Skeletal muscle cell (primary cell): Measurements from ENCODE around the gene ADAMTS13.

Experiments
- DNase-seq: peaks from one replicate; pipeline ENCODE4 v3.0.0-alpha.2; 2010; ENCODE audit warnings: low read depth
- H3K4me3 ChIP-seq: 2 replicates; pipeline ENCODE4 v1.5.1; 2011; ENCODE audit warnings: low read depth, mild to moderate bottlenecking, control low read depth, low read length, moderate library complexity

ADAMTS13 gene

DNA sequence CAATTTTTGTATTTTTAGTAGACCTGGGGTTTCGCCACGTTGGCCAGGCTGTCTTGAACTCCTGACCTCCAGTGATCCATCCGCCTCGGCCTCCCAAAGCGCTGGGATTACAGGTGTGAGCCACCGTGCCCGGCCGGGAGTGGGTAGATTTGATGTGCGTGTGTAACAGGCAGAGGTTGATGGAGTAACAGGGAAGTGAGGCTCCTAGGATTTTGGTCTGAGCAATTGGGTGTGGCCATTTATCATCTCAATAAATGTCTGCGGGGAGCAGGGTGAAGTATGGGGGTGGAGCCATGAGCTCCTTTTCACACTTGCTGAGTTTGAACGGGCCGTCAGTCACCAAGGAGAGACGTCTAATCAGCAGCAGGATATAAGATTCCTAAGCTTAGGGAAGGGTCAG is 3.2 kb upstream of the ADAMTS13 start:
- DNase-seq = no peak

DNA sequence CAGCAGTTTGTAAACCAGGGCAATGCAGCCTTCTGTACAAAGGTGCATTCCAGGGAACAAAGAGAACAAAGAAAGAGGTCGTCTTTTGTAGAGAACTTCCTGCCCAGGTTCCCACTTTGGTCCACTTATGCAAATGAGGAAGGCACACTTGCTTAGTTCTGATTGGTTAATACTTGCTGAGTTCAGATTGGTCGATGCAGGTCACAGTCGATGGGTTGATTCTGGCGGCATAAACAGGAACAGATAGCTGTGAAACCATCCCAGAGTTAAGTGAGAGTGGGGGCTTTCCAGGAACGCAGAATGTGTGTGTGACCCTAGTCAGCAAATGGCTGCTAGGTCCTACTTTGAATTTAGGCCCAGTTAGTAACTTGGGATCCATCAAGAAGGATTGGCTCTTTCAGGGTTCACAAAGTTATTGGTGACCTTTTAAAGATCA is 1.8 kb upstream of the ADAMTS13 start:
- no peak overlapping the region for H3K4me3 ChIP-seq
- DNase-seq = no peak

More for the DNA sequence above, 3.2 kb upstream of the ADAMTS13 start:
- H3K4me3 ChIP-seq = peak overlapping the region; percentile 94

DNA sequence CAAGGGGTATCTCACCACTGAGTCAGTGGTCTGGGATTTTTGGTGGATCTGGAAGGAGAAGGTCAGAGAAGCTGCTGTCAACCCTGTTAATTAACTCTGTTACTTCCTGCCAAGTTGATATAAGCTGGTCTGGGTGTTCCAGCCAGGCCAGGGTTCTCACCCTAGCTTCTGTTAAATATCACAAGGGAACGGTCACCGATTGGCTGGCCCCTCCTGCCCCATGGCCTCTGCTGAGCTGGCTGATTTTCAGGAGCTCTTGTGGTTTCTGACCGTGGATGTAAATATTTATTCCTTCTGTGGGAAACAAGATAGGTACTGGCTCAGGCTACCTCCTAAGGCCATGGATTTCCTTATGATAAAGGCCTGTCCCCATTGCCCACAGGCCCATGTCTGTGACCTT is 1.0 kb downstream of the ADAMTS13 start:
- DNase-seq = no peak
- no peak overlapping the region for H3K4me3 ChIP-seq

DNA sequence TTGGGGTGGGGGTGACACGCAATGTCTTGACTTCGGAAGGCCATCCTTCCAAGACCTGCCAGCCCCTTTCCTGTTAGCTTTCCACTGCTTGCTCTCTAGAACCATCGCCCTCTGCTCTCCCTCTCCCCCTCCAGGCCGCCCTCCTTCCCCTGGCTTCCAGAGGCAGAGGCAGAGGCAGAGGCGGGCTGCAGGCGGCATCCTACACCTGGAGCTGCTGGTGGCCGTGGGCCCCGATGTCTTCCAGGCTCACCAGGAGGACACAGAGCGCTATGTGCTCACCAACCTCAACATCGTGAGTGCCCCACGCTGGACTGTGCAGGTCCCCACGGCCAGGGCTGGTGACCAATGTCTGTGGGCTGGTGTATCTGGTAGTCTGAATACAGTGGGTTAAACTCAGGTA is 2.0 kb downstream of the ADAMTS13 start:
- H3K4me3 ChIP-seq = no peak overlapping the region
- no peak for DNase-seq

DNA sequence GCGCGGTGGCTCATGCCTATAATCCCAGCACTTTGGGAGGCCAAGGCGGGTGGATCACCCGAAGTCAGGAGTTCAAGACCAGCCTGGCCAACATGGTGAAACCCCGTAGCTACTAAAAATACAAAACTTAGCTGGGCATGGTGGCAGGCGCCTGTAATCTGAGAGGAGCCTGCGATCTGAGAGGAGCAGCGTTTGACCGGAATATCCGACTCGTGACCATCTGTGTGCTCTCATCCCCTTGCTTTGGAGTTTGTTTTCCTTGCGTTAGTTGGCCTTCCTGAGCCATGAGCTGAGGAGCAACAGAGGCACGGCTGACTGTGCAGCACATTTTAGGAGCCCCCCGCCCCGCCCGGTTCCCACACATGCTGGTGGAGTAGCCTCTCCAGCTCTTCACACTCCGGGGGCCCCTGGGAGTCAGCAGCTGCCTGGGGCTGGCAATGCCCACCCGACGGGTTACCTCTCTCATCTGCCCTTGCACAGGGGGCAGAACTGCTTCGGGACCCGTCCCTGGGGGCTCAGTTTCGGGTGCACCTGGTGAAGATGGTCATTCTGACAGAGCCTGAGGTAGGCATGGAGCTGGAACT is 3.0 kb downstream of the ADAMTS13 start:
- DNase-seq = no peak
- H3K4me3 ChIP-seq = no peak overlapping the region

DNA sequence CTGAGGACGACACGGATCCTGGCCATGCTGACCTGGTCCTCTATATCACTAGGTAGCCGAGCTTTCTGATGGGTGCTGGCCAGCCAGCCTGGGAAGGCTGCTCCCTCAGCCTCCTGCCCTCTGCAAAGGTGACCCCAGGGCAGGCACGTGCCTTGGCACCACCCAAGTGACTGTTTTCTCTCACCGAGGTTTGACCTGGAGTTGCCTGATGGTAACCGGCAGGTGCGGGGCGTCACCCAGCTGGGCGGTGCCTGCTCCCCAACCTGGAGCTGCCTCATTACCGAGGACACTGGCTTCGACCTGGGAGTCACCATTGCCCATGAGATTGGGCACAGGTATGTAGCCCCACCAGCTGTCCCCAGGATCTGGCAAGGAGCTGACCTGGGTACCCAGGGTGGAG is 3.8 kb downstream of the ADAMTS13 start:
- H3K4me3 ChIP-seq = no peak overlapping the region
- DNase-seq = no peak

DNA sequence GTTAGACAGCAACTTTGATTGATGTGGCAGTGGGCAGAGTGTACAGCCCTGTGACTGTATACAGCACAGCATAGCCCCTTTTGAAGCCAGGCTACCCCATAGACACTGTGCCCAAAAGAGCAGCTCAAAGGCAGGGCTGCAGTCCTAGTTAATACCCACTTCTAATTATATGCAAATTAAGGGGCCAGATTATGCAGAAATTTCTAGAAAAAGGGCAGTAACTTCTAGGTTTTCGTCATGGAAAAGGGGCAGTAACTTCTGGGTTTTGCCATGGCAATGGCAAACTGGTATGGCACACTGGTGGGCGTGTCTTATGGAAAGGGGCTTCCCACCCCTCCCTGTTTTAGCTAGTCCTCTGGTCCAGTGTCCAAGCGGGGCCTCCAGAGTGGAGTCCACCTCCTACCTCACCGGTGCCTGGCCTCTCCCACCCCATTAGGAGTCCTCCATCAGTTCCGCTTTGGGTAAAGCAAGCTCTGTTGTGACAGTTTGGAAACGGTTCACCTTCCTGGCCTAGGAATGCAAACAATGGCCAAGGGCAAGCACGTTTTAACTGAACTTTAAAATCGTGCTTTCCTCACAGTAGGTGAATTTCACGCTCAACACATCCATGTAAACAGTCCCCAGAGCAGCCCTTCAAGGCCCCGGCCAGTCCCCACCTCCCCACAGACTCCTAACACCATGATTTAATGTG is 5.6 kb downstream of the ADAMTS13 start:
- no peak for DNase-seq
- peak overlapping the region; percentile 15 for H3K4me3 ChIP-seq

DNA sequence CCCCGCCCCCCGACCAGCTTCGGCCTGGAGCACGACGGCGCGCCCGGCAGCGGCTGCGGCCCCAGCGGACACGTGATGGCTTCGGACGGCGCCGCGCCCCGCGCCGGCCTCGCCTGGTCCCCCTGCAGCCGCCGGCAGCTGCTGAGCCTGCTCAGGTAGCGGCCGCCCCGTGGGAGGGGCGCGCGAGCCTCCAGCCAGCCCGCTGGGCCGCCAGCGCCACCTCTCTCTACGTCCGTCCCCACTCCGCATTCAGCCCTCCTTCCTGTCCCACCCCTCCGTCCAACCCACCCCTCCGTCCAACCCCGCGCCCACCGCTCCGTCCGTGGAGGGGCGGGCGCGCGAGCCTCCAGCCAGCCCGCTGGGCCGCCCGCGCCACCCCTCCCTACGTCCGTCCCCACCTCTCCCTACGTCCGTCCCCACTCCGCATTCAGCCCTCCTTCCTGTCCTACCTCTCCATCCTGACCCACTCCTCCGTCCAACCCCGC is 6.5 kb downstream of the ADAMTS13 start:
- peak overlapping the region; percentile 21 for H3K4me3 ChIP-seq
- DNase-seq = no peak

DNA sequence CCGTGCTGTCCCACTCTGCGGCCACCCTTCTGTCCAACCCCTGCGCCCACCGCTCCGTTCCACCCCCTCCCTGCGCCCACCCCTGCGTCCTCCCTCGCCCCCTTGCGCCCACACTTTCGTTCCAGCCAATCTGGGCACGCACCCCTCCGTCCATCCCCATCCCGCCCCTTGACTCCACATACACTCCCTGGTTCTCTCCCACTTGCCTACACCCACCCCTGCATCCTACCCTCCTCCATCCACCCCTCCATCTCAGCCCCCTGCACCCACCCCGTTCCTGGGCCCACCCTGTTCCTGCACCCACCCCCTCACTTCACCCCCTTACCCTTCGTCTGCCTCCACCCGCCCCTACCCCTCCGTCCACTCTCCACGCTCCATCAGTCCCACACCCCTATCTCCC is 7.0 kb downstream of the ADAMTS13 start:
- no peak for DNase-seq
- no peak overlapping the region for H3K4me3 ChIP-seq

DNA sequence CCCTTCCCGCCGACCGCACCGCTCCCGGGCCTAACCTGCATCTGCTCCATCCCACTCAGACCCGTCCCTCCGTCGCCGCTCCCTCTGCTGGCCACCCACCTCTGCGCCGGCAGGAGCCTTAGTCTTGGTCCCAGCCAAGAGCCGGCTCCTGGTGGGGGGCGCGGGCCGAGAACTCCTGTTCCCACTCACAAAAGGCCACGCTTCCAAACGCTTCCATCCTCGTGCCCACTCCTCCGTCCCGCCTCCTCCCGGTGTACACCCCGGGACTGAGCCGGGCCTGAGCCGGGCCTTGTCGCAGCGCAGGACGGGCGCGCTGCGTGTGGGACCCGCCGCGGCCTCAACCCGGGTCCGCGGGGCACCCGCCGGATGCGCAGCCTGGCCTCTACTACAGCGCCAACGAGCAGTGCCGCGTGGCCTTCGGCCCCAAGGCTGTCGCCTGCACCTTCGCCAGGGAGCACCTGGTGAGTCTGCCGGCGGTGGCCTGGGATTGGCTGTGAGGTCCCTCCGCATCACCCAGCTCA is 7.5 kb downstream of the ADAMTS13 start:
- no peak overlapping the region for H3K4me3 ChIP-seq
- DNase-seq = no peak

DNA sequence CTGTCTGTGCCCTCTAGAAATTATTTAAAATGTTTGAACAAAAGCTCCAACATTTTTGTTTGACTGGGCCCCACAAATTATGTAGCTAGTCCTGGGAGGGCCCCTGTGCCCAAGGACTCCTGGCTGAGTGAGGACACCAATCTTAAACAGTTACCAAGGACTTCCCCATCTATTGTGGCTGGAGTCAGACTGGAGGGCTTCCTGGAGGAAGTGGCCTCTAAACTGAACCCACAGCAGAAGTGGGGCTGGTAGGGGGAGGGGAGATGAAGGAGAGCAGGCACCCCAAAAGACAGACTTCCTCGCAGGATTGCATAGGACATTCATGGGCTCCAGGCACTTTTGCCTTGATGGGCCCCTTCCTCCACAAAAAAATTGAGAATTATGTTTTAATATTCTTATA is 8.1 kb downstream of the ADAMTS13 start:
- H3K4me3 ChIP-seq = no peak overlapping the region
- no peak for DNase-seq

DNA sequence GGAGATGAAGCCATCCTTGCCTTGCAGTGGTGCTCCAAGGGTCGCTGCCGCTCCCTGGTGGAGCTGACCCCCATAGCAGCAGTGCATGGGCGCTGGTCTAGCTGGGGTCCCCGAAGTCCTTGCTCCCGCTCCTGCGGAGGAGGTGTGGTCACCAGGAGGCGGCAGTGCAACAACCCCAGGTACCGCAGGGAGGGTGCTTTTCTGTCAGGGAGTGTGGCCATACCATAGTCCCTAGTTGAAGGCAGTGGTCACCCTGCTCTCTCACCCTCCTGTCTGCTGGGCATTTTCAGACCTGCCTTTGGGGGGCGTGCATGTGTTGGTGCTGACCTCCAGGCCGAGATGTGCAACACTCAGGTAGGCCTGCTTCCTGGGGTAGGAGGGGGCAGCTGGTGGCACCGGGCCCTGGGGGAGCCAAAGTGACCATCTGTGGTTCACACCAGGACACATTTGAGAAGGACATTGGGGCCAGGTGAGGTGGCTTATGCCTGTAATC is 11.2 kb downstream of the ADAMTS13 start:
- DNase-seq = no peak
- H3K4me3 ChIP-seq = no peak overlapping the region

DNA sequence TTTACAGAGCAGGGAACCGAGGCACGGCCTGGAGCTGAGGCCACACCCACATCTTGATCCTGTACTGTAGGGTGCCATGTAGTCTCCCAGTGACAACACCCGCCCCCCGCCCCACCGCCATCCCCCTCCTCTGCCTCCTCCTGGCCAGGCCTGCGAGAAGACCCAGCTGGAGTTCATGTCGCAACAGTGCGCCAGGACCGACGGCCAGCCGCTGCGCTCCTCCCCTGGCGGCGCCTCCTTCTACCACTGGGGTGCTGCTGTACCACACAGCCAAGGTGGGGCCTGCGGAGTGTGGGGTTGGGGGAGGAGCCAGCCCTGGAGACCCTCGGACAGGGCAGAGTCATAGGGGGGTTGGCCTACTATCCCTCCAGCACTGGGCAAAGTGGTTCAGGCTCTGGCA is 14.5 kb downstream of the ADAMTS13 start:
- no peak overlapping the region for H3K4me3 ChIP-seq
- DNase-seq = no peak

DNA sequence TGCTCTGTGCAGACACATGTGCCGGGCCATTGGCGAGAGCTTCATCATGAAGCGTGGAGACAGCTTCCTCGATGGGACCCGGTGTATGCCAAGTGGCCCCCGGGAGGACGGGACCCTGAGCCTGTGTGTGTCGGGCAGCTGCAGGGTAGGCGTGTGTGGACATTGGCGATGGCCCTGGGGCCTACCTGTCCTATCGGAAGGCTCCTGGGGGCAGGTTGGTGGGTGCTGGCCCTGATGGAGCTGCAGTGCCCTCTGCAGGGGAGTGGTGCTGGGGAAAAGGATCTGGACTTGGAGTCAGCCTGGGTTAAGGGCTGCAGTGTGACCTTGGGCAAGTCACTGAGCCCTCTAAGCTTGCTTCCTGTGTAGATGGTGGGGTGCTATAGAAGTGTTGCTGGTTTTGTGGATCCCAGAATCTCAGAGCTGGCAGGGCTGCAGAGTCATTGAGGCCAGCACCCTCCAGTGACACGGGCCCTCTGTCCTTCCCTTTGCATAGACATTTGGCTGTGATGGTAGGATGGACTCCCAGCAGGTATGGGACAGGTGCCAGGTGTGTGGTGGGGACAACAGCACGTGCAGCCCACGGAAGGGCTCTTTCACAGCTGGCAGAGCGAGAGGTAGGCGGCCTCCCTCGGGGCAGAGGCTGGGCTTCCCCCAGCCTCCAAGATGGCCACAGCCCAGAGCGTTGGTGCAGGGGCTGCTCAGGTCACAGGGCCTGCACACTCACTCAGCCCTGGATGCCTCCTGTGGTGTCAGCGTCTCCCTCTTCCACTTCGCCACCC is 15.8 kb downstream of the ADAMTS13 start:
- DNase-seq = no peak
- H3K4me3 ChIP-seq = no peak overlapping the region

DNA sequence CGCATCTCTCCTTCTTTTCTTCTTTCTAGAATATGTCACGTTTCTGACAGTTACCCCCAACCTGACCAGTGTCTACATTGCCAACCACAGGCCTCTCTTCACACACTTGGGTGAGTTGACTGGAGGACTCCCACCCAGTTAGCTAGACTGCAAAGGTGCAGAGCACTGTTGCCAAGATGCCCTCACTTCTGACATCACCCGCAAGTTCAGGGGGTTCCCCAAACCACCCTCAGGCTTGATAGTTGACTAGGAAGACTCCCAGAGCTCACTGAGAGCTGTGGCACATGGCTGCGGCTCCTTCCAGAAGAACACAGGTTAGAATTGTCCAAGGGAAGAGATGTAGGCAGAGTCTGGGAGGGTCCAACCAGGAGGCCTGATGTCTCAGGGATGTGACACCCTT is 17.2 kb downstream of the ADAMTS13 start:
- no peak for DNase-seq

DNA sequence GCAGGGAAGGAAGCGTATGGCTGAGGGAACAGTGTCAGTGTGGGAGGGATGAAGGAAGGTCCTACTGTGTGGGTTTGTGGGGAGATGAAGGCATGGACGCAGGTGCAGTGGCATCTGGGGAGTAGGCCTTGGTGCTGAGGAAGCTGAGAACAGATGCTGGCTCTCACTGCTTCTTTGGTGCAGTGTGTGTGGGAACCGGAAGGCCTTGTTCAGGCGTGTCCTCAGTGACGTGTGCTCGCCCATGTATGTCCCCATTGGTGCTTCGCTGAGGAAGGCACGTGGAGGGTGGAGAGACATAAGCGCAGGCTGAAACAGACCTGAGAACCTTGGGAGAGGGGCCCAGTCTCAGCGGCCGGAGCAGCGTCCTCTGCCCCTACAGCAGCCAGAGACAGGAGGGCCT is 18.7 kb downstream of the ADAMTS13 start:
- DNase-seq = no peak
- no peak overlapping the region for H3K4me3 ChIP-seq

More for the DNA sequence above, 17.2 kb downstream of the ADAMTS13 start:
- no peak overlapping the region for H3K4me3 ChIP-seq

DNA sequence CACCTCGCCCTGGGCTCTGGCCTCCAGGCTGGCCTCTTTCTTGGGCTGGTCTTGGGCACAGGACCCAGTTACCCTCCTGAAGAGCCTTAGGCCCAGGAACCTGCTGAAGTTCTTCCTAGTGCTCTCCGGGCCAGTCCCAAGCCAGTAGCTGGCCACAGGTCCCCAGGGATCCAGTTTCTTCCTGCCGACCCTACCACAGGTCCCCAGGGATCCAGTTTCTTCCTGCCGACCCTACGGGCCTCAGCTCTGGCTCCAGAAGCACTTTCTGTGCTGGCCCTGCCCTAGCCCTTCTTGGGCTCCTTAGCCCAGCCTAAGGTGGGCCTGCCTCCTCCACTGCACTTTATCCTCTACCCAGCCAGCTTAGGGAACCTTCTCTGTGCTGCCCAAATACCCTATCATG is 19.4 kb downstream of the ADAMTS13 start:
- DNase-seq = no peak
- H3K4me3 ChIP-seq = no peak overlapping the region

DNA sequence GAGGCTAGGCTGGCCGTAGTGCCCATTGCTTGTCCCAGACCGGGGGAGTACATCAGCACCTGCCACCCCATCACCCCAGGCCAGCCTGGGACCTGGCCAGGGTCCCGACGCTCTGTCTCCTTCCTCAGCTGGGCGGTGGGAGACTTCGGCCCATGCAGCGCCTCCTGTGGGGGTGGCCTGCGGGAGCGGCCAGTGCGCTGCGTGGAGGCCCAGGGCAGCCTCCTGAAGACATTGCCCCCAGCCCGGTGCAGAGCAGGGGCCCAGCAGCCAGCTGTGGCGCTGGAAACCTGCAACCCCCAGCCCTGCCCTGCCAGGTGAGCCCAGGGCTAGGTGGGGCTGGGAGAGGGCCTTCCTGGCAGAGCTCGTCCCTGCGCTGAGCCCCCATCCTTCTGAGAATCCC is 21.1 kb downstream of the ADAMTS13 start:
- DNase-seq = no peak

DNA sequence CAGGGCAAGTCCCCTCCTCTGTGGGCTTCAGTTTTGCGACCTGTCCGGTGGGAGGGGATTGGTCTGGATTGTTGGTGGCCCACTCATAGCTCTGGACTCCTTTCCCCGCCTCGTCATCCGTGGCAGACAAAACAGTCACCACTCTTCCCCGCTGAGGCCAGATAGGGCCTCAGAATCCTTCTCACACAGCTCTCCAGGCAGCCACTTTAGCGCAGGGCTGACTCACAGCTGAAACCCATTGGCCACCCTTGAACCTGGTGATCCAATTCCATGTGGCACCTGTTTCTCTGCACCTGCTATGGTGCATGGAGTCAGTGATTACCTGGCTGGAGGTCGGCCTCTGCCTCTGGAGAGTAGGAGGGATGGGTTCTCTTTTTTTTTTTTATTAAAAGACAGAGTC is 21.8 kb downstream of the ADAMTS13 start:
- no peak for DNase-seq
- H3K4me3 ChIP-seq = no peak overlapping the region

More for the DNA sequence above, 21.1 kb downstream of the ADAMTS13 start:
- H3K4me3 ChIP-seq = no peak overlapping the region

DNA sequence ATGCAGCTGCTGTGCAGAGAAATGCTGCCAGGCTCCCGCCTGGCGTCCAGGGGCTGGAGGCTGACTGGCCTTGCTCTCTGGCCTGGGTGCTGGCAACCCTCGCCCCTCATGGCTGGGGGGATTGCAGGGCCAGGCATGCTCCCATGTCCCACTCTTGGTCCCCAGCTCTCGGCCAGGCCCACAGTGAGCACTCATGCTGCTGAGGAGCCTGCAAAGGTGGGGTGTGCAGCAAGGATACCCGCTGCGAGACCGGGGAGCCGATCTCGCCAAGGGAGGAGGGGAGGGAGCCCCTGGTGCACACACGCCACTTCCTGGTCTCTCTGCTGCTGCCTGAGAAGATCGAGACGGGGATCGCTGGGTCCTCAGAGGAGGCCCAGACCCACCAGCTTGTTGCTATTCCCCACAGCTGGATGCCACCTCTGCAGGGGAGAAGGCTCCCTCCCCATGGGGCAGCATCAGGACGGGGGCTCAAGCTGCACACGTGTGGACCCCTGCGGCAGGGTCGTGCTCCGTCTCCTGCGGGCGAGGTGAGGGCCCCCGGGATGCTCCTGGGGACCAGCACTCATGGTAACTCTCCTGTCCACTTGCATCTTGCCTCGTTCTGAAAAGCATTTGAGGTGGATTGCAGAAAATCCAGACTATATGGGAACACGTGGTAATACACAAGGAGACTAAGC is 23.3 kb downstream of the ADAMTS13 start:
- no peak for DNase-seq
- H3K4me3 ChIP-seq = no peak overlapping the region
